Stimulated activated CD8-positive, alpha-beta memory T cell treated with anti-CD3 and anti-CD28 coated beads, Interleukin-4, amount 100 ng/mL, for 48 hours (primary cell): ENCODE measurements around the gene SMG9.
A peak's percentile ranks its signal among the peaks of the same experiment; 100 is the strongest.

ENCODE experiments used
- DNase-seq: peaks from one replicate; pipeline ENCODE4 v3.0.0-alpha.2; 2020

SMG9 gene

GRCh38 chr19:43719918-43720317 lies 34.8 kb downstream of the SMG9 start:
- no peak for DNase-seq

- DNase-seq: no peak
These were observed 35.3 kb downstream of the SMG9 start for GRCh38 chr19:43719378-43719868.

- DNase-seq: no peak
These were observed 36.0 kb downstream of the SMG9 start for GRCh38 chr19:43718627-43719377.

GRCh38 chr19:43715776-43716175 lies 39.0 kb downstream of the SMG9 start, which contains the start of gene IRGC:
Gene IRGC (plus strand): TSS chr19:43716076. CDS start chr19:43718559, 2,483 bp downstream.
- no peak for DNase-seq

GRCh38 chr19:43713208-43713607 lies 41.6 kb downstream of the SMG9 start:
- no peak for DNase-seq

- no peak for DNase-seq
These were observed 42.9 kb downstream of the SMG9 start for GRCh38 chr19:43711751-43712355.

GRCh38 chr19:43708716-43709115 lies 46.0 kb downstream of the SMG9 start:
- no peak for DNase-seq

- DNase-seq: no peak
These were observed 47.5 kb downstream of the SMG9 start for GRCh38 chr19:43707158-43707712.

GRCh38 chr19:43705729-43706128 lies 49.0 kb downstream of the SMG9 start:
- DNase-seq: no peak

- DNase-seq: no peak
These were observed 50.6 kb downstream of the SMG9 start for GRCh38 chr19:43704002-43704705.

- DNase-seq: peak; percentile 48
These were observed 54.3 kb downstream of the SMG9 start for GRCh38 chr19:43700395-43701000.

GRCh38 chr19:43699506-43700394 lies 55.0 kb downstream of the SMG9 start:
- DNase-seq: peak; percentile 31

GRCh38 chr19:43697295-43697694 lies 57.5 kb downstream of the SMG9 start:
- DNase-seq: no peak

GRCh38 chr19:43695985-43696704 lies 58.6 kb downstream of the SMG9 start:
- no peak for DNase-seq

- DNase-seq: no peak
These were observed 60.2 kb downstream of the SMG9 start for GRCh38 chr19:43694553-43694952.

- no peak for DNase-seq
These were observed 61.9 kb downstream of the SMG9 start for GRCh38 chr19:43692877-43693276.

- no peak for DNase-seq
These were observed 62.4 kb downstream of the SMG9 start for GRCh38 chr19:43692385-43692784.

GRCh38 chr19:43691755-43692154 lies 63.0 kb downstream of the SMG9 start:
- no peak for DNase-seq

- DNase-seq: no peak
These were observed 63.9 kb downstream of the SMG9 start for GRCh38 chr19:43690890-43691289.

GRCh38 chr19:43690444-43690843 lies 64.3 kb downstream of the SMG9 start:
- no peak for DNase-seq

- no peak for DNase-seq
These were observed 66.6 kb downstream of the SMG9 start for GRCh38 chr19:43688059-43688701.
